Subcutaneous abdominal adipose tissue (tissue), 5 donors: Measurements from ENCODE around the gene SDCCAG8.

Experiments
- H3K27ac ChIP-seq: one replicate; pipeline ENCODE4 v1.7.0; 2013; ENCODE audit warnings: low read depth, mild to moderate bottlenecking, inconsistent platforms, low read length, moderate library complexity
- H3K27me3 ChIP-seq, 5 donors: one replicate each; pipeline ENCODE4 v1.7.0; 2013; ENCODE audit warnings: low read length in 5 of 5, inconsistent platforms in 1 of 5; ENCODE audit not compliant: control insufficient read depth in 5 of 5, insufficient read depth in 4 of 5
- H3K36me3 ChIP-seq, 5 donors: one replicate each; pipeline ENCODE4 v1.7.0; 2013; ENCODE audit warnings: low read length in 5 of 5; ENCODE audit not compliant: control insufficient read depth in 5 of 5, insufficient read depth in 5 of 5
- H3K4me1 ChIP-seq, 5 donors: one replicate each; pipeline ENCODE4 v1.7.0; 2013; ENCODE audit warnings: low read length in 5 of 5, mild to moderate bottlenecking in 3 of 5, moderate library complexity in 1 of 5; ENCODE audit not compliant: control insufficient read depth in 5 of 5, insufficient read depth in 5 of 5
- H3K4me3 ChIP-seq, 5 donors: one replicate each; pipeline ENCODE4 v1.7.0; 2013; ENCODE audit warnings: low read length in 5 of 5, low read depth in 1 of 5
- H3K9ac ChIP-seq, 5 donors: one replicate each; pipeline ENCODE4 v1.7.0; 2013; ENCODE audit warnings: low read length in 5 of 5, mild to moderate bottlenecking in 4 of 5, moderate library complexity in 3 of 5
- H3K9me3 ChIP-seq, 5 donors: one replicate each; pipeline ENCODE4 v1.7.0; 2013; ENCODE audit warnings: low read length in 5 of 5; ENCODE audit not compliant: control insufficient read depth in 5 of 5
- donor health status: healthy.
- donor health status: healthy.
- donor health status: healthy.
- donor health status: healthy.
- donor health status: healthy.

Gene SDCCAG8

DNA sequence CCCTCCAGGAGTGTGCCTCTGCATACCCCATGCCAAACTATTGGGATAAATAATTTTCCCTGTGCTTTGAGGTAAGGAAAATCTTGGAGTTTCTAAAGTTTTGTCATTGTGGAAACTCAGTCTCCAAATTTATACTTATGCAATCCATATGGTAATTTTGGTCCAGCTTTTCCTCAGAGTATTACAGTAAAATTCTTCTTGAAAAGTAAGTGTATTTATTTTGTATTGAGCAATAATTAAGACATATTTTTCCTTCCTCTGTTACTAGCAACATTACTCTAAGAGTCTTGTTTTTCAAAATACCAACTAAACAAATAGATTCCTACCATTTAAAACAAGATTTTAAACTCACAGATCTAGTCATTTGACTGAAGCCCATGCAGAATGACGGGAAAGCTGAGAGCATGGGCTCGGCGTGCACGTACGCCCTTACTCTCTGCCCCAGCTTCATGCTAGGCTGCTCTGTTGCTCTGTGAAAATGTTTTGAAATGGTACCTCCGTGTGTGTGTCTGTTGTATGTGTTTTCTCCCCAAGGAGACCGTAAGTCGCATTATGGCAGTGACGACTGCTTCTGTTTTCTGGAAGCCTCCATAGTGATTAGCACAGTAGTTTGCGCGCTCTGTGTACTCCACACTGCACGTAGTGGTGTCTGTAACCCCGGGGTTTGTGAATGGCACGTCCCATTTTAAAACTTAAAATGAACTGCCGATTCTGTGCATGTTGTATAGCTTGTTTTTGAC is 165.3 kb downstream of the SDCCAG8 start:
- Histone ChIP-seq H3K36me3 (peaks cover 8 to 13% (median 11%) of the 10 kb centered on the region in 5 donors), H3K27me3 (no peaks in the 10 kb centered on the region), H3K9ac (peak overlapping the region in 1 of 5 donors; percentile 22), H3K27ac (no peak overlapping the region), H3K9me3 (no peaks in the 10 kb centered on the region), H3K4me3 (peak overlapping the region in 4 of 5 donors; percentile 32 to 48 (median 44)), H3K4me1 (peaks cover 0 to 5% (median 0%) of the 10 kb centered on the region in 5 donors)

DNA sequence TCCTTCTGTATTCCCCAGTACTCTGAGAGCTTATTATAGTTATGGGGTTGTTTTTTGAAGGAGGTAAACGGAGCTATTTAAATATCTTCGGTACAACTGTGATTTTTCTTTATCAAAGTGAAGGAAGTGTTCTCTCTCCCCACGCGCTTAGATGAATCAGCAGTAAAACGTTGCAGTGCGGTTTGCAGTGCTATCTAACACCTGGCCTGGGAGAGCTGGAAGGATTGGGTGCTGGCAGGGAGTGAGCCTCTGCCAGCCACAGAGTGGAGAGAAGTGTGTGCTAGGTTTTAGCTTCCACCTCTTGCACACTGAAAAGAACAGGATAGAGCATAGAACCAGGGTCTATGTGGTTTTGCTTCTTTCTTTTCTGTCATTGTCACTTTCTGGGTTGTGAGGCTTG is 165.9 kb downstream of the SDCCAG8 start:
- H3K9me3 ChIP-seq = no peaks in the 10 kb centered on the region
- no peak overlapping the region for H3K27ac ChIP-seq
- no peaks in the 10 kb centered on the region for H3K27me3 ChIP-seq
- peaks cover 0 to 5% (median 0%) of the 10 kb centered on the region in 5 donors for H3K4me1 ChIP-seq
- peak overlapping the region in 1 of 5 donors; percentile 22 for H3K9ac ChIP-seq
- H3K36me3 ChIP-seq = peaks cover 8 to 16% (median 15%) of the 10 kb centered on the region in 5 donors
- peak overlapping the region in 4 of 5 donors; percentile 28 to 48 (median 38) for H3K4me3 ChIP-seq

DNA sequence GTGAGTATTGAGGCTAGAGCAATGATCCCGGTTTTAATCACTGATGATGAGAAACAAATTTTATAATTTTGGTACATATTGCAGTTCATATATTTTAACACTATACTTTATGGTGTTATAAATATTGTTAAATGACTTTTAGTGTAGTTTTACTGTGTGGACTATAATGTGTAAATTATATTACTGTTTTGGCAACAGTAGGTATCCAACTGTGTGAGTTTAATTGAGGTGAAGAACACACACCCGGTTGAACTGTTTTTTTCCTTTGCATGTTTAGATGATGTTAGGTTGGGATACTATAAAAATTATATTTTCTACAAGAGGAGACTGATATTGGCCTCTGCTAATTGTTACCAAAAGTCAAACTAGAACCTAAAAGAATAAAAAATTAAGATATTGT is 166.5 kb downstream of the SDCCAG8 start:
- no peaks in the 10 kb centered on the region for H3K27me3 ChIP-seq
- no peak overlapping the region for H3K9ac ChIP-seq
- H3K4me3 ChIP-seq = no peak overlapping the region
- no peaks in the 10 kb centered on the region for H3K9me3 ChIP-seq
- H3K36me3 ChIP-seq = peaks cover 8 to 21% (median 16%) of the 10 kb centered on the region in 5 donors
- H3K4me1 ChIP-seq = peaks cover 0 to 5% (median 0%) of the 10 kb centered on the region in 5 donors
- H3K27ac ChIP-seq = no peak overlapping the region

GRCh38 chr1:243428084-243428483 is 172.2 kb downstream of the SDCCAG8 start:
- no peak overlapping the region for H3K4me3 ChIP-seq
- no peaks in the 10 kb centered on the region for H3K27me3 ChIP-seq
- no peak overlapping the region for H3K27ac ChIP-seq
- no peaks in the 10 kb centered on the region for H3K4me1 ChIP-seq
- peaks cover 11 to 24% (median 20%) of the 10 kb centered on the region in 5 donors for H3K36me3 ChIP-seq
- no peaks in the 10 kb centered on the region for H3K9me3 ChIP-seq
- H3K9ac ChIP-seq = no peak overlapping the region

- Histone ChIP-seq H3K9me3 (no peaks in the 10 kb centered on the region), H3K4me3 (no peak overlapping the region), H3K36me3 (peaks cover 11 to 24% (median 20%) of the 10 kb centered on the region in 5 donors), H3K27ac (no peak overlapping the region), H3K9ac (no peak overlapping the region), H3K4me1 (no peaks in the 10 kb centered on the region), H3K27me3 (no peaks in the 10 kb centered on the region)
These were observed 172.9 kb downstream of the SDCCAG8 start for GRCh38 chr1:243428617-243429342.

DNA sequence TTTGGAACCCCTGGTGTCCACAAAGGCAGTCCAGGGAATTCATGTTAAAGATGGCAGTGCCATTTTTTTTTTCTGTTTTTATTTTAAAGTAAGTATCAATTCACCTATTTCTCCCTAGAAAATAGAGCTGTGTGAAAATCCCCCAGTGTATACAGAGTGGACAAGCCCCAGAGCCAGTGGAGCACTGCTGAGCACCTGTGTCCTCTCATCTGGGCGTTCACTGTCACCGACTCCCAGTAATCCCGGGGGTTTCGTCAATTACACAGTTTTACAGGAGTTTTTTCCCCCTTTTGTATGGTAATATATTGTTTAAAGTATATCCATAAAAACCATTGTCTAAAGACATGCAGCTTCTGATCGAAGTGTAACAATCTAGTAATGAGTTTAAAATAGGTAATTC is 175.8 kb downstream of the SDCCAG8 start:
- H3K27me3 ChIP-seq = no peaks in the 10 kb centered on the region
- no peak overlapping the region for H3K27ac ChIP-seq
- H3K4me3 ChIP-seq = no peak overlapping the region
- peaks cover 11 to 20% (median 17%) of the 10 kb centered on the region in 5 donors for H3K36me3 ChIP-seq
- no peaks in the 10 kb centered on the region for H3K9me3 ChIP-seq
- no peak overlapping the region for H3K9ac ChIP-seq
- H3K4me1 ChIP-seq = no peaks in the 10 kb centered on the region

- Histone ChIP-seq H3K27me3 (no peaks in the 10 kb centered on the region), H3K27ac (no peak overlapping the region), H3K4me1 (no peaks in the 10 kb centered on the region), H3K9me3 (no peaks in the 10 kb centered on the region), H3K4me3 (no peak overlapping the region), H3K9ac (no peak overlapping the region), H3K36me3 (peaks cover 10 to 16% (median 11%) of the 10 kb centered on the region in 5 donors)
These were observed 176.3 kb downstream of the SDCCAG8 start for GRCh38 chr1:243432136-243432535.

DNA sequence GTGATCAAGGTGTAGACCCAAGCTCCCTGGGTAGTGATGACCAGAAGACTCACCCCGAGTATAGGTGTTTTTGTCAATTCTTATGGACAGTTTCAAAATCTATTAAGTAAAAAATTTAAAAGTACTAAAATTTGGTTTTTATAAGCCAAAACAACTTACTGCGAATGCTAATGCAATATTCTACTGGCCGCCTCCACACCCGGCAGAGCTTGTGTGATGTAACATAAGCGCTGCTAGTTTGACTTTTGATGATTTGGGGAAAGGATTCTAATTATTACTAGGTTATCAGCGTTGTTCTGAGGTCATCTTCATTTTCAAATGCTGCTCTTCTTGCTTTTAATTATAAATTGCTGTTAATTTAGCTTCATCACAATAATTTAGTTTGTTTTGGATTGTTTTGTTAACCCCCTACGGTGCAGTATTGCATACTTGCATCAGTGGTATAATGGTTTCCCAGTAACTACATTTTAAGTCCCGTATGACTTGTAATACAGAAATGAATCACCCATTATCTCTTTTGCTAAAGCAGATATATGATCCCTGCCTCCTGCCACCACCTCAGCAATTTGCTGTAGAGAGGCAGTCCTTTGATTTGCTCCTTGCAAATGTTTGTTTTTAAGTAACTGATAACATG is 178.0 kb downstream of the SDCCAG8 start:
- H3K9me3 ChIP-seq = no peaks in the 10 kb centered on the region
- no peaks in the 10 kb centered on the region for H3K4me1 ChIP-seq
- no peak overlapping the region for H3K9ac ChIP-seq
- no peak overlapping the region for H3K27ac ChIP-seq
- no peak overlapping the region for H3K4me3 ChIP-seq
- H3K27me3 ChIP-seq = no peaks in the 10 kb centered on the region
- H3K36me3 ChIP-seq = peaks cover 2 to 14% (median 5%) of the 10 kb centered on the region in 5 donors

DNA sequence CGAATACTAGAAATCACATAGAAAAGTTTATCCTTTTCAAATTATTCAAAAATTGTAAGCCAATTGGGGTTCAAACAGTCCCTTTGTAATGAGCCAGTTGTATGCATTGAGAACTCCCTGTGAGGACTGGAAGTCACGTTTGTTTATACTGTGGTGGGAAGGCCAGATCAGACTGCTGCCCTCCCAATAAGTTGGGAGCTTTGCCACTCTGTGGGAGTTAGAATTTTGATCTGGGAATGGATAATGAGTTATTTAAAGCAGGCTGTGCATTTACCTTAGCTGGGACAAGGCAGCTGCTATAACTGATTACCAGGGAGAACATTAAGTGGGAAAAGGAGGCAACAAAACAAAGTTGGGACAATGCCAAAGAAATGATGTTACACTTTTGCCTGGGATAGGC is 178.8 kb downstream of the SDCCAG8 start:
- H3K9ac ChIP-seq = no peak overlapping the region
- no peaks in the 10 kb centered on the region for H3K4me1 ChIP-seq
- H3K27ac ChIP-seq = no peak overlapping the region
- no peak overlapping the region for H3K4me3 ChIP-seq
- H3K27me3 ChIP-seq = no peaks in the 10 kb centered on the region
- H3K9me3 ChIP-seq = no peaks in the 10 kb centered on the region
- peaks cover 2 to 13% (median 3%) of the 10 kb centered on the region in 5 donors for H3K36me3 ChIP-seq

- Histone ChIP-seq H3K36me3 (peaks cover 2 to 13% (median 3%) of the 10 kb centered on the region in 5 donors), H3K27me3 (no peaks in the 10 kb centered on the region), H3K9ac (no peak overlapping the region), H3K4me3 (no peak overlapping the region), H3K9me3 (no peaks in the 10 kb centered on the region), H3K27ac (no peak overlapping the region), H3K4me1 (no peaks in the 10 kb centered on the region)
These were observed 180.0 kb downstream of the SDCCAG8 start for GRCh38 chr1:243435836-243436235.
